Common myeloid progenitor, CD34-positive (primary cell): Measurements from ENCODE around the gene FBXO3.

Experiments
- CTCF ChIA-PET: fragments of 350-600 bp; sonication (Branson Sonifier 250); formaldehyde crosslinking; loops from one replicate; lab custom pipeline; 2021; ENCODE audit warnings: antibody characterized with exemption; lab: Charles Lee
- POLR2A ChIA-PET: fragments of 350-600 bp; sonication (Branson Sonifier 250); formaldehyde crosslinking; loops from one replicate; lab custom pipeline; 2021; ENCODE audit warnings: antibody characterized with exemption; lab: Charles Lee
- DNase-seq, 3 donors: peaks; one replicate each; pipeline versions ENCODE4 v3.0.0 to v3.0.0-alpha.2; 2013
- H3K27ac ChIP-seq, 2 experiments: 1 replicate in 1 of 2; 2 replicates in 1 of 2; pipeline ENCODE4 v1.7.0; 2013; ENCODE audit warnings: inconsistent platforms in 2 of 2, low read length in 2 of 2, mild to moderate bottlenecking in 2 of 2, low read depth in 1 of 2, moderate library complexity in 1 of 2; ENCODE audit not compliant: severe bottlenecking in 2 of 2, insufficient read depth in 1 of 2, poor library complexity in 1 of 2
- H3K27me3 ChIP-seq, 5 experiments: replicated peaks in 2 of 5; 1 replicate in 3 of 5; 2 replicates in 2 of 5; pipeline versions ENCODE4 v1.6.1 to v1.7.0; 2013; ENCODE audit warnings: low read length in 4 of 5, mild to moderate bottlenecking in 2 of 5, moderate library complexity in 2 of 5, inconsistent platforms in 1 of 5; ENCODE audit not compliant: insufficient read depth in 5 of 5, control insufficient read depth in 4 of 5
- H3K36me3 ChIP-seq, 4 experiments: 1 replicate in 2 of 4; 2 replicates in 2 of 4; pipeline versions ENCODE4 v1.6.1 to v1.7.0; 2013; ENCODE audit warnings: low read length in 3 of 4, control low read depth in 1 of 4, mild to moderate bottlenecking in 1 of 4; ENCODE audit not compliant: control insufficient read depth in 4 of 4, insufficient read depth in 4 of 4
- H3K4me1 ChIP-seq, 4 experiments: 1 replicate in 3 of 4; 2 replicates in 1 of 4; pipeline versions ENCODE4 v1.6.1 to v1.7.1; 2013; ENCODE audit warnings: low read length in 3 of 4, mild to moderate bottlenecking in 3 of 4, control low read depth in 1 of 4, inconsistent platforms in 1 of 4, moderate library complexity in 1 of 4; ENCODE audit not compliant: control insufficient read depth in 4 of 4, insufficient read depth in 4 of 4; ENCODE audit errors: control extremely low read depth in 1 of 4
- H3K4me3 ChIP-seq, 7 experiments: 1 replicate in 4 of 7; 2 replicates in 3 of 7; pipeline versions ENCODE4 v1.5.1 to v1.7.0; 2013; ENCODE audit warnings: mild to moderate bottlenecking in 7 of 7, low read length in 6 of 7, moderate library complexity in 6 of 7, inconsistent platforms in 2 of 7, low read depth in 2 of 7, control low read depth in 1 of 7; ENCODE audit not compliant: insufficient read depth in 4 of 7, control insufficient read depth in 1 of 7; ENCODE audit errors: extremely low read depth in 1 of 7
- H3K9me3 ChIP-seq, 5 experiments: 1 replicate in 4 of 5; 2 replicates in 1 of 5; pipeline versions ENCODE4 v1.6.1 to v1.7.1; 2013; ENCODE audit warnings: low read length in 4 of 5, mild to moderate bottlenecking in 2 of 5, inconsistent platforms in 1 of 5, low read depth in 1 of 5, moderate library complexity in 1 of 5; ENCODE audit not compliant: control insufficient read depth in 4 of 5, insufficient read depth in 2 of 5; ENCODE audit errors: control extremely low read depth in 1 of 5
- WGBS: methylation state at CpG from one replicate; pipeline ENCODE4 v1.1.5; 2013; ENCODE audit not compliant: insufficient coverage; 5-methylcytosine and 5-hydroxymethylcytosine counted together

FBXO3 gene

DNA sequence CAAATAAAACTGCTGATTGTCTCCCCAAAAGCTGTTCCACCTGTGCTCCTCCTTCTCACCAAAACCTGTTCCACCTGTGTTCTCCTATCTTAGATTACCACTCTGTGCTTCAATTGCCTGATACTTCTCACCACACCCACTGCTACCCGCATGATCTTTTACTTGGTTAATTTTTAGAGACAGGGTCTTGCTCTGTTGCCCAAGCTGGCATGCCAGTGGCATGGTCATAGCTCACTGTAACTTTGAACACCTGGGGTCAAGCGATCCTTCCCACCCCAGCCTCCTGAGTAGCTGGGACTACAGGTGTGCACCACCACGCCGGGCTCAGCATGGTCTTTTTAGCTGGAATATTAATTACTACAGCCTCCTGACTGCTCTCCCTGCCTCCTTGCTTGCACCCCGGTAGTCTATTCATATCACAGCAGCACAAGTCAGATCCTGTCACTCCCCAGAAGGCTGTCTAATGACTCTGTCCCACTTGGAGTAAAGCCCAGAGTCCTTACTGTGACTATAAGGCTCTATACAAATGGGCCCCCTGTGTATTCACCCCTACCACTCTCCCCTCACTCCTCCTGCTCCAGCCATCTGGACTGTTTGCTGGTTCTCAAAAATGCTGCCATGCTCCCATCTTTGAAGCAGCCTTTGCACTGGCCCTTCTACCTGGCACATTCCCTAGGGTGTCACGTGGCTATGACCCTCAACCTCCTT is 77.2 kb downstream of the FBXO3 start:
- ChIA-PET POLR2A (no interaction called here), CTCF (interaction anchor here (1.2 kb wide), 1 partner anchor 45 kb away, joined by 3 read pairs; no protein-coding TSS in a partner anchor)
- H3K4me3 ChIP-seq: no peak overlapping the region
- no peak overlapping the region for H3K27ac ChIP-seq
- H3K27me3 ChIP-seq: peaks cover 0 to 5% (median 3%) of the 10 kb centered on the region in 5 experiments
- no peak for DNase-seq
- WGBS: 100% methylated on average over 3 of the region's 6 CpGs
- no peaks in the 10 kb centered on the region for H3K36me3 ChIP-seq
- no peaks in the 10 kb centered on the region for H3K9me3 ChIP-seq
- H3K4me1 ChIP-seq: peaks cover 7 to 22% (median 19%) of the 10 kb centered on the region in 4 experiments

DNA sequence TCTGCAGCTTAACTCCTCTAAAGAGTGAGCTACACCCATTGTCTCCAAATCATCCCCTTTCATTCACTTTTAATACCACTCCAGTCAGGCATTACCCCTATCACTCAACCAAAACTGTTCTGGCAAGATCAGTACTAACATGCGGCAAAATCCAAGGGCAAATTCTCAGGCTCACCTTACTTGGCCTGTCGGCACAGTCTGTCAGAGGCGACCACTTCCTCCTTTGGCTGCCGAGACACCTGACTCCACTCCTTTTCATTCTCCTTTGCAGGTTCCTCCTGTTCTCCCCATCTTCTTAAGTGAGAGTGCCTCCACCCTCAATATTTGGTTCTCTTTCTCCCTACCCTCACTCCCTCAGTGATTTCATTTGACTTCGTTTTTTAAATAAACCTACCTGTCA is 77.9 kb downstream of the FBXO3 start:
- ChIA-PET POLR2A (no interaction called here), CTCF (no interaction called here)
- 22% methylated on average over 5 of the region's 5 CpGs for WGBS
- Histone ChIP-seq H3K4me1 (peaks cover 3 to 15% (median 12%) of the 10 kb centered on the region in 4 experiments), H3K27ac (no peak overlapping the region), H3K36me3 (no peaks in the 10 kb centered on the region), H3K4me3 (no peak overlapping the region), H3K9me3 (no peaks in the 10 kb centered on the region), H3K27me3 (peaks cover under 1 to 5% (median 3%) of the 10 kb centered on the region in 5 experiments)
- peak in 2 of 3 donors; percentile 46 to 60 for DNase-seq

DNA sequence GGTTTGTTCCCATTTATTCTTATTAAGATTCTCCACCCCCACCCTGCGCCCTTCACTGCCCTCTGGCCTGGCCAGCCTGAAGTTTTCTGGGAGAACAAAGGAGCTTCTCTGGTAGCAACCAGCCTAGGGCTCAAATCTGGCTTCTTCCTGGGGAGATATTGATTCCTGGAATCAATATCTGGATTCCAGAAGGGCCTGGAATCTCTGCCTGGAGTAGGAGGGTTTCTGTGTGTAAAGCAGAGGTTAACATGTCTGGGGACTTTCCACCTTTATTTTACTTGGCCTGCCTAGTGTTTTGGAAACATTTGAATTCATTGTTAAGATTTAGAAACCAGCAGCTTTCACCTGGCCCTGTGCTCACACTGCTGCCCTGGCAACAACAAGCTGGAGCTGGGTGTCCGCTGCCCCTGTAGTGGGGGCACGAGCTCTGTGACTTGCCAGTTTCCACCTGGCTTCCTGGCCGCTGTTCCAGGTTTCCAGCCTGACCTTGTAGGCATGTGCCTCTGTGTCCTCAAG is 79.2 kb downstream of the FBXO3 start:
- peaks cover 2 to 5% (median 3%) of the 10 kb centered on the region in 5 experiments for H3K27me3 ChIP-seq
- POLR2A ChIA-PET: no interaction called here
- 93% methylated on average over 3 of the region's 4 CpGs for WGBS
- CTCF ChIA-PET: no interaction called here
- DNase-seq: no peak
- peaks cover 0 to 15% (median 8%) of the 10 kb centered on the region in 4 experiments for H3K4me1 ChIP-seq
- H3K9me3 ChIP-seq: no peaks in the 10 kb centered on the region
- H3K4me3 ChIP-seq: no peak overlapping the region
- H3K27ac ChIP-seq: no peak overlapping the region
- H3K36me3 ChIP-seq: no peaks in the 10 kb centered on the region

- ChIA-PET POLR2A (no interaction called here), CTCF (interaction anchor here (1.0 to 1.3 kb wide), 3 partner anchors 9 to 334 kb away, joined by 3 to 4 read pairs (median 3); no protein-coding TSS in a partner anchor)
- peaks cover 0 to 12% (median 5%) of the 10 kb centered on the region in 4 experiments for H3K4me1 ChIP-seq
- peaks cover 2 to 5% (median 3%) of the 10 kb centered on the region in 5 experiments for H3K27me3 ChIP-seq
- no peak overlapping the region for H3K4me3 ChIP-seq
- H3K36me3 ChIP-seq: no peaks in the 10 kb centered on the region
- H3K27ac ChIP-seq: no peak overlapping the region
- peak in 2 of 3 donors; percentile 51 to 68 for DNase-seq
- WGBS: 79% methylated on average over 4 of the region's 4 CpGs
- H3K9me3 ChIP-seq: no peaks in the 10 kb centered on the region
Observed at GRCh38 chr11:33694346-33695050, 79.8 kb downstream of the FBXO3 start.

DNA sequence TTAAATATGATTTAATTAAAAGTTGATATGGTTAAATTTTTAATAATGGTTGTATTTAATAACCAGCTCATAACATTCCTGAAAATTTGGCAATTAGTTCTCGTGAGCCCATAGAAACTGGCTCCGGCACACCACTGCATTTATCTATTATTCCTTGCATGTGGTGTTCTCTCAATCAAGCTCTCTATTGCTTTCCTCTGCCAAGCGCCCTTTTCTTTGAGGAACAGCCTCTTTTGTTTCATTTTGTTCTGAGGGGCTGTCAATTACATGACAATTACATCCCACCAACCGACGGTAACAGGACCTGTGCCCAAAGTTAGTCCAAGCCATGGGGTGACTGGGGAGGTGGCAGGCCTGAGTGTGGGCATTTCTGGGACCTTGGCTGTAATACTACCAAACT is 81.8 kb downstream of the FBXO3 start:
- Histone ChIP-seq H3K36me3 (no peaks in the 10 kb centered on the region), H3K27me3 (peaks cover 0 to 5% (median 2%) of the 10 kb centered on the region in 5 experiments), H3K27ac (no peak overlapping the region), H3K9me3 (no peaks in the 10 kb centered on the region), H3K4me1 (peaks cover 0 to 12% (median 5%) of the 10 kb centered on the region in 4 experiments), H3K4me3 (no peak overlapping the region)
- ChIA-PET CTCF (no interaction called here), POLR2A (no interaction called here)
- DNase-seq: no peak
- WGBS: 94% methylated on average over 2 of the region's 5 CpGs

DNA sequence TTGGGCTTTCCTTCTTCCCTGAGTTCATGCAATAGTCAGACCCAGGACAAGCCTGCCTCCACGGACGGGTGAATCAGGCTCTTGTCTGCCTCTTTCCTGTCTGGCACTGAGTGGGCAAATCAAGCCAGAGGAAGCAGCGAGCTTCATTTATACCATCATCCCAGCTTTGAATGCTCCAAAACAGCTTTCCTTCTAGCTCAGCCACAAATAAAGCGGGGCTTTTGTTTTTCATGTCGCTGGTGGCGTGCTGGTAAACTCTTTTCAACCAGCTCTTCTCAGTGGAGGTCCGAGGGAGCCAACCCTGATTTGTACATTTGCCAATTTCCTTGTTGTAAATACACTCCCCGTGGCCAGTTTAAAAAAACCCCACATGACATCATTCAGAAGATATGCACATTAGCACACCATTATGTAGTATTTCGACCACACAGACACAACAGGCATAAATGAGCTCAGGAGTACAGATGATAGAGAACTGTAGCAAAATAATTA is 82.3 kb downstream of the FBXO3 start:
- H3K27ac ChIP-seq: no peak overlapping the region
- H3K36me3 ChIP-seq: no peaks in the 10 kb centered on the region
- H3K4me1 ChIP-seq: peaks cover 0 to 12% (median 5%) of the 10 kb centered on the region in 4 experiments
- H3K4me3 ChIP-seq: no peak overlapping the region
- H3K27me3 ChIP-seq: peaks cover 0 to 3% (median 2%) of the 10 kb centered on the region in 5 experiments
- POLR2A ChIA-PET: no interaction called here
- CTCF ChIA-PET: no interaction called here
- H3K9me3 ChIP-seq: peaks cover 0 to 3% (median 0%) of the 10 kb centered on the region in 5 experiments
- DNase-seq: no peak
- WGBS: 88% methylated on average over 7 of the region's 9 CpGs
